Stomach smooth muscle (tissue), 2 donors: ENCODE results near the gene POLR1B.
"Not testable (repeated sequence)": the region's sequence is repeated elsewhere in the genome, so short reads cannot be mapped to it uniquely, and the experiment has no call there.

Experiments
- H3K27ac ChIP-seq: one replicate; pipeline ENCODE4 v1.7.0; 2013; ENCODE audit warnings: mild to moderate bottlenecking, low read length, inconsistent platforms
- H3K27me3 ChIP-seq, 2 donors: one replicate each; pipeline ENCODE4 v1.7.0; 2013; ENCODE audit warnings: low read length in 2 of 2; ENCODE audit not compliant: insufficient read depth in 2 of 2, control insufficient read depth in 1 of 2
- H3K36me3 ChIP-seq, 2 donors: one replicate each; pipeline ENCODE4 v1.7.0; 2013; ENCODE audit warnings: low read length in 2 of 2; ENCODE audit not compliant: control insufficient read depth in 2 of 2, insufficient read depth in 2 of 2
- H3K4me1 ChIP-seq: one replicate; pipeline ENCODE4 v1.7.0; 2013; ENCODE audit warnings: low read length; ENCODE audit not compliant: control insufficient read depth, insufficient read depth
- H3K4me3 ChIP-seq, 2 donors: one replicate each; pipeline ENCODE4 v1.7.0; 2013; ENCODE audit warnings: low read length in 2 of 2
- H3K9ac ChIP-seq, 2 donors: one replicate each; pipeline ENCODE4 v1.7.0; 2013; ENCODE audit warnings: low read length in 2 of 2, mild to moderate bottlenecking in 1 of 2
- H3K9me3 ChIP-seq, 2 donors: one replicate each; pipeline ENCODE4 v1.7.0; 2013; ENCODE audit warnings: low read length in 2 of 2; ENCODE audit not compliant: control insufficient read depth in 2 of 2
- donor health status: healthy.
- donor health status: Pancreatic carcinoma.

Gene POLR1B

GRCh38 chr2:112602917-112603316 is 60.7 kb downstream of the POLR1B start:
- Histone ChIP-seq H3K9me3 (no peaks in the 10 kb centered on the region), H3K9ac (no peak overlapping the region), H3K4me1 (no peaks in the 10 kb centered on the region), H3K36me3 (no peaks in the 10 kb centered on the region), H3K4me3 (no peak overlapping the region), H3K27ac (no peak overlapping the region), H3K27me3 (no peaks in the 10 kb centered on the region)

GRCh38 chr2:112603731-112604130 is 61.5 kb downstream of the POLR1B start:
- H3K9me3 ChIP-seq = no peaks in the 10 kb centered on the region
- no peaks in the 10 kb centered on the region for H3K4me1 ChIP-seq
- H3K27ac ChIP-seq = no peak overlapping the region
- H3K9ac ChIP-seq = no peak overlapping the region
- H3K27me3 ChIP-seq = no peaks in the 10 kb centered on the region
- H3K4me3 ChIP-seq = no peak overlapping the region
- no peaks in the 10 kb centered on the region for H3K36me3 ChIP-seq

GRCh38 chr2:112604952-112605351 is 62.7 kb downstream of the POLR1B start:
- no peaks in the 10 kb centered on the region for H3K9me3 ChIP-seq
- H3K4me1 ChIP-seq = no peaks in the 10 kb centered on the region
- no peaks in the 10 kb centered on the region for H3K27me3 ChIP-seq
- no peak overlapping the region for H3K9ac ChIP-seq
- H3K36me3 ChIP-seq = no peaks in the 10 kb centered on the region
- H3K27ac ChIP-seq = no peak overlapping the region
- H3K4me3 ChIP-seq = no peak overlapping the region

GRCh38 chr2:112605926-112606325 is 63.7 kb downstream of the POLR1B start:
- Histone ChIP-seq H3K27me3 (no peaks in the 10 kb centered on the region), H3K9ac (no peak overlapping the region), H3K9me3 (no peaks in the 10 kb centered on the region), H3K4me3 (no peak overlapping the region), H3K4me1 (no peaks in the 10 kb centered on the region), H3K27ac (no peak overlapping the region), H3K36me3 (no peaks in the 10 kb centered on the region)

- Histone ChIP-seq H3K4me3 (no peak overlapping the region), H3K4me1 (no peaks in the 10 kb centered on the region), H3K9ac (no peak overlapping the region), H3K36me3 (no peaks in the 10 kb centered on the region), H3K27me3 (no peaks in the 10 kb centered on the region), H3K9me3 (no peaks in the 10 kb centered on the region), H3K27ac (no peak overlapping the region)
Measured at GRCh38 chr2:112606547-112606946, 64.3 kb downstream of the POLR1B start.

GRCh38 chr2:112607680-112608438 is 65.6 kb downstream of the POLR1B start:
- Histone ChIP-seq H3K4me3 (no peak overlapping the region), H3K9me3 (no peaks in the 10 kb centered on the region), H3K27ac (no peak overlapping the region), H3K4me1 (no peaks in the 10 kb centered on the region), H3K36me3 (no peaks in the 10 kb centered on the region), H3K9ac (no peak overlapping the region), H3K27me3 (no peaks in the 10 kb centered on the region)

- H3K4me3 ChIP-seq, H3K9ac ChIP-seq, H3K27me3 ChIP-seq, H3K9me3 ChIP-seq, H3K27ac ChIP-seq, H3K36me3 ChIP-seq, H3K4me1 ChIP-seq: not testable (repeated sequence)
Measured at GRCh38 chr2:112609320-112609719, 67.1 kb downstream of the POLR1B start.

GRCh38 chr2:112612283-112612682 is 70.0 kb downstream of the POLR1B start:
- H3K27me3 ChIP-seq, H3K27ac ChIP-seq, H3K36me3 ChIP-seq, H3K4me1 ChIP-seq, H3K9me3 ChIP-seq, H3K4me3 ChIP-seq, H3K9ac ChIP-seq: not testable (repeated sequence)

GRCh38 chr2:112614201-112614840 is 72.1 kb downstream of the POLR1B start:
- Histone ChIP-seq H3K4me3 (no peak overlapping the region), H3K27ac (no peak overlapping the region), H3K9me3 (no peaks in the 10 kb centered on the region), H3K9ac (no peak overlapping the region), H3K27me3 (no peaks in the 10 kb centered on the region), H3K36me3 (no peaks in the 10 kb centered on the region), H3K4me1 (no peaks in the 10 kb centered on the region)

- H3K4me3 ChIP-seq = no peak overlapping the region
- no peaks in the 10 kb centered on the region for H3K4me1 ChIP-seq
- no peaks in the 10 kb centered on the region for H3K36me3 ChIP-seq
- no peak overlapping the region for H3K27ac ChIP-seq
- no peaks in the 10 kb centered on the region for H3K27me3 ChIP-seq
- no peak overlapping the region for H3K9ac ChIP-seq
- no peaks in the 10 kb centered on the region for H3K9me3 ChIP-seq
Measured at GRCh38 chr2:112615051-112615450, 72.8 kb downstream of the POLR1B start.

GRCh38 chr2:112615798-112616197 is 73.5 kb downstream of the POLR1B start:
- H3K9ac ChIP-seq, H3K9me3 ChIP-seq, H3K4me3 ChIP-seq, H3K27me3 ChIP-seq, H3K27ac ChIP-seq, H3K4me1 ChIP-seq, H3K36me3 ChIP-seq: not testable (repeated sequence)
